ENCODE results near the gene TRIM47. TPM values are rescaled to one million over a fixed set of nuclear protein-coding genes. Genes with fewer than 3 reads are reported as not detected.

Gene TRIM47, protein sequence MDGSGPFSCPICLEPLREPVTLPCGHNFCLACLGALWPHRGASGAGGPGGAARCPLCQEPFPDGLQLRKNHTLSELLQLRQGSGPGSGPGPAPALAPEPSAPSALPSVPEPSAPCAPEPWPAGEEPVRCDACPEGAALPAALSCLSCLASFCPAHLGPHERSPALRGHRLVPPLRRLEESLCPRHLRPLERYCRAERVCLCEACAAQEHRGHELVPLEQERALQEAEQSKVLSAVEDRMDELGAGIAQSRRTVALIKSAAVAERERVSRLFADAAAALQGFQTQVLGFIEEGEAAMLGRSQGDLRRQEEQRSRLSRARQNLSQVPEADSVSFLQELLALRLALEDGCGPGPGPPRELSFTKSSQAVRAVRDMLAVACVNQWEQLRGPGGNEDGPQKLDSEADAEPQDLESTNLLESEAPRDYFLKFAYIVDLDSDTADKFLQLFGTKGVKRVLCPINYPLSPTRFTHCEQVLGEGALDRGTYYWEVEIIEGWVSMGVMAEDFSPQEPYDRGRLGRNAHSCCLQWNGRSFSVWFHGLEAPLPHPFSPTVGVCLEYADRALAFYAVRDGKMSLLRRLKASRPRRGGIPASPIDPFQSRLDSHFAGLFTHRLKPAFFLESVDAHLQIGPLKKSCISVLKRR
- total RNA-seq = 10 to 100 TPM; 11.0 to 32.4 TPM

DNA sequence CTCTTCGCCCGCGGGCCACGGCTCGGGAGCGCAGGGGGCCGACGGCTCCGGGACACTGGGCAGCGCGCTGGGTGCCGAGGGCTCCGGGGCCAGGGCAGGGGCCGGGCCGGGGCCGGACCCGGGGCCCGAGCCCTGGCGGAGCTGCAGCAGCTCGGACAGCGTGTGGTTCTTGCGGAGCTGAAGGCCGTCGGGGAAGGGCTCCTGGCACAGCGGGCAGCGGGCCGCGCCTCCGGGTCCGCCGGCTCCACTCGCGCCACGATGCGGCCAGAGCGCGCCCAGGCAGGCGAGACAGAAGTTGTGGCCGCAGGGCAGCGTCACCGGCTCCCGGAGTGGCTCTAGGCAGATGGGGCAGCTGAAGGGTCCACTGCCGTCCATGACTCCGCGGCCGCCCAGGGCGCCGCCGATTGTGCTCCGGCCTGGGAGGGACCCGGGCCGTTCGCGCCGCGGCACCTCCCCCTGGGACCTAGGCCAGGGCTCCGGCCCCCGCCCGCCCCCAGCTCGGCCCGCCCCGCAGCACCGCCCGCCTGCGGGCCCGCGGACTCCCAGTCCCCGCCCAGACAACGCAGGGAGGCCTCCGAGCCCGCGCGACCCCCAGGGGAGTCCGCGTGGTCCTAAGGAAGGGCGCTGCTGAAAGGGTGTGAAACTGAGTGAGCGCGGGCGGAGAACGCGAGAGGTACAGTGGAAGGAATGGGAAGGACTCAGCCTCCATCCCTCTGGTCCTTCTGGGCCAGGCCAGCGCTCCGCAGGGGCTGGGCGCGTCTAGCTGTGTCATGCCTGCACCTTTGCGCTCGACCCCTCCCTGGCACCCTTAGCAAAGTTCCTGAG, at the start of gene TRIM47:
Gene TRIM47, minus strand, starts transcription at position 408 of the 825 bp plus-strand sequence. Its CDS starts 33 bp downstream, at position 375.
- Mint-ChIP-seq H3K36me3 (ENCODE audit: low read depth) (no peaks in the 10 kb centered on the region), H3K4me1 (no peaks in the 10 kb centered on the region), H3K9me3 (no peaks in the 10 kb centered on the region), H3K4me3 (peak within 1 kb of the TSS; percentile 93), H3K27ac (peak within 1 kb of the TSS; percentile 88), H3K27me3 (no peaks in the 10 kb centered on the region)
- peak; percentile 17 for ATAC-seq (replicated peaks)

DNA sequence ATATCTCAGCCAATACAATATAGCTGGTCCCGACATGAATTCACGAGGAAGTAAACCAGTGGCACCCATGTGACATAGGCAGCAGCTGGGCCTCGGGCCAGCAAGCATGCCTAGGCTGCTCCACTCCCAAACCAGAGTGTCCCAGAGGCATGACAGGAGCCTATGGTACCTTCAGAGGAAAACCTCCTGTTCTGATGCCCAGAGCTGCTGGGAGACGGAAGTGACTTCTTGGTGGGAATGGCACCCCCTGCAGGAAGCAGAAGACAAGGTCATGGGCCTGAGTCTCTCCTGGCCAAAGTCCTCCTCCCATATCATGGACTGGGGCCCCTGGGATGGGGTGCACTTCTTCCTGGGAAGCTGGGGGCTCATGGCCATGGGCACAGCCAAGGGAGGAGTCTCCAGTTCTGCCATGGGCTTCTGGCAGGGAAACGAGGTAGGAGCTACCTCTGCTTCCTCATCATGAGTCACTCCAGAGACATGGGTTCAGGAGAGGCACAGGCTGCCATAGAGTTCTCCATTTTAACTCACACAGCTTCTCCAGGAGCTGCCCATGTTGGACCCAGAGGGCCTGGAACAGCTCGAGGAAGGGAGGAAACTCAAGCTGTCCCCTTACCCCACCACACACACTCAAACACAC, 49.0 kb upstream of the TRIM47 start:
- H3K9me3 Mint-ChIP-seq = no peaks in the 10 kb centered on the region
- no peak overlapping the region for H3K4me3 Mint-ChIP-seq
- no peaks in the 10 kb centered on the region for H3K4me1 Mint-ChIP-seq
- H3K36me3 Mint-ChIP-seq (ENCODE audit: low read depth) = no peaks in the 10 kb centered on the region
- no peak overlapping the region for H3K27ac Mint-ChIP-seq
- no peak for ATAC-seq (replicated peaks)
- H3K27me3 Mint-ChIP-seq = no peaks in the 10 kb centered on the region

DNA sequence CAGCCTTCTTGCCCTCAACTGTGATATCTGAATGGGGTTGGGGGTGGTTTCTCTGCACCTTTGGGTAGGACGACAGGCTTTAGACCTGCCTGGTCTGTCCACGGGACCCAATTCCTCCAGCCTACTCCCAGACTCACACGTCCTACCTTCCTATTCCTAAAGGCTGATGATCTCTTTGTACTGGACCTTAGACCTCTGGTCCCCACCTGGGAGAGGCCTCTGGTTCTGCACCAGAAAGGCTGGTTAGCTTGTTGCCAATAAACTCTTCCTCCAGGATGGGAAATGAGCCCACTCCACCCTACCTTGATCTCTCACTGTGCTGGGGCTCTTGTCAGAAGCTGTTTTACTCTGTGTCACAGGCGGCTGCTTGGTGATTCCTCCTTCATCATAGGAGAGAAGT, 48.1 kb upstream of the TRIM47 start:
- Mint-ChIP-seq H3K9me3 (no peaks in the 10 kb centered on the region), H3K27ac (no peak overlapping the region), H3K4me1 (no peaks in the 10 kb centered on the region), H3K27me3 (no peaks in the 10 kb centered on the region), H3K36me3 (ENCODE audit: low read depth) (no peaks in the 10 kb centered on the region), H3K4me3 (no peak overlapping the region)
- ATAC-seq (replicated peaks) = no peak

DNA sequence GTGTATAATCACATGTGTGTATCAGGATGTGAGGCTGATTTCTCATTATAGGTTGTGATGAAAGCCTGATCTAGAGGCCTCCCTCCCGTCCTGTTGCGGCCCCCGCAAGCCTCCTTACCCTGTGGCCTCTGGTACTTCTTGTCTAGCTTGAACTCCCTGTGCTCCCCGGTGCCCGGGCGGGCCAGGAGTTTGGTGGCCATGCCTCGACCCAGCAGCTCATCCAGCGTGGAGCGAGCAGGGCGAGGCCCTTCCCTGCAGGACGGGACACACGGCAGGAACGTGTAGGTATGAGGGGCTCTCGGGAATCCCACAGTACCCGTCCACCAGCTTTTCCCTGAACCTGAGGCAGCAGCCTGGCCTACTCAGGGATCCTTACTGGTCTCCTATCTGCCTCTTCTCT, 47.5 kb upstream of the TRIM47 start:
- Mint-ChIP-seq H3K36me3 (ENCODE audit: low read depth) (no peaks in the 10 kb centered on the region), H3K27ac (no peak overlapping the region), H3K27me3 (no peaks in the 10 kb centered on the region), H3K4me1 (no peaks in the 10 kb centered on the region), H3K4me3 (no peak overlapping the region), H3K9me3 (no peaks in the 10 kb centered on the region)
- ATAC-seq (replicated peaks) = no peak

DNA sequence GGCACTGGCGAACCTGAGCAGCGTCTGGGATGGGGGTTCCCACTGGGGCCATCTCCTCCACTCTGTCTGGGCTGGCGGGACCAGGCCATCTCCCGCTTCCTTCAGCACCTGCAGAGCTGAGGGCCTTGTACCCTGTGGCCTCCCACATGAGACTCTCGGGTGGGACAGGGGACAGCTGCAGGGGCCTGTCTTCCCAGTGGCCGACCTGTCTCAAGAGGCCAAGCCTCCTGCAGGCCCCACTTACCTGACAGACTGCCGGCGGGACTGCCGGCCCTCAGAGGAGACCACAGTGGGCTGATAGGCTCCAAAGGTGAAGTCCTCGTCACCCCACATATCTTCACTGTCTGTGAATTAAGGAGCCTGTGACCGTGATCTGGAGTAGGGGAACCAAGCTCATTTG, 46.7 kb upstream of the TRIM47 start:
- H3K27me3 Mint-ChIP-seq = no peaks in the 10 kb centered on the region
- no peaks in the 10 kb centered on the region for H3K36me3 Mint-ChIP-seq (ENCODE audit: low read depth)
- H3K27ac Mint-ChIP-seq = no peak overlapping the region
- H3K4me1 Mint-ChIP-seq = no peaks in the 10 kb centered on the region
- no peak overlapping the region for H3K4me3 Mint-ChIP-seq
- H3K9me3 Mint-ChIP-seq = no peaks in the 10 kb centered on the region
- ATAC-seq (replicated peaks) = no peak

DNA sequence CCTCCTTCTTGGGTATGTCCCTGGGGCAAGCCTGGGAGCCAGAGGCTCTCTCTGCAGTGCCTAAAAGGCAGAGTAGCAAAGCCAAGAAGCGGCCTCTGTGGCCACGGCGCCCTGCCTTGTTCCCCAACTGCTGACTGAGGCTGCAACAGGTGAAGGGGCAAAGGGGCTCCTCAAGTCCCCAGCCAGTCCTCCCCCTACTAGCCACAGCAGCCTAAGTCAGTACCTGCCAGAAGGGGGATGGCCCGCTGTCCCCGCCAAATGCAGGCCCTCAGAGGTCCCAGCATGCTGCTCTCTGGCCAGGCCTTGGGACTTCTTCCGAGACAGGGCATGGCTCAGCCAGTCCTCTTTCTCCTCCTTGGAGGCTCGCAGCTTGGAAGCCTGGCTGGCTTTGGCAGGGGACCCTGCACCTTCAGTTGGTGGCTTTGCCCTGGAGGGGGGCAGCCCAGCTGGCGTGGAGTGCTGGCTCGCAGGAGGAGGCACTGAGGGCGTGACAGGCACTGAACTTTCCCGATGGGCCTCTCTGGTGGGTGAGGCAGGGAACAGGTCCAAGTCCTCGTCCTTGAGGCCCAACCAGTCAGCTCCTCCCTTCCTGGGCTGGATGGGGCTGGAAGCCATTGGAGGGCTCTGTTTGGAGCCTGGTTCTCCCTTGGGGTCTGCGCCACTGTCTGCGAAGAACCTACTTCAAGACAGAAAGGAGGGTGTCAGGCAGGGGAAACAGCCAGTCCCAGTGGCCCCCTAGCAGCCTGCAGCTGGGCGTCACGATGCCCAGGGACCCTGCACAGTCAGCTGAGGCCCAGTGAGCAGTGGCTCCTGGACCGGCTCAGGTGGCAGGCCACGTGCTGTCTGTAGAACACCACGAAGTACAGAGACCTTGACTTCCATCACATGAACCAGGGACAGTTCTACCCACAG, 44.8 kb upstream of the TRIM47 start:
- no peaks in the 10 kb centered on the region for H3K4me1 Mint-ChIP-seq
- H3K27me3 Mint-ChIP-seq = no peaks in the 10 kb centered on the region
- no peaks in the 10 kb centered on the region for H3K36me3 Mint-ChIP-seq (ENCODE audit: low read depth)
- H3K27ac Mint-ChIP-seq = peak overlapping the region; percentile 46
- no peak for ATAC-seq (replicated peaks)
- no peak overlapping the region for H3K4me3 Mint-ChIP-seq
- no peaks in the 10 kb centered on the region for H3K9me3 Mint-ChIP-seq

DNA sequence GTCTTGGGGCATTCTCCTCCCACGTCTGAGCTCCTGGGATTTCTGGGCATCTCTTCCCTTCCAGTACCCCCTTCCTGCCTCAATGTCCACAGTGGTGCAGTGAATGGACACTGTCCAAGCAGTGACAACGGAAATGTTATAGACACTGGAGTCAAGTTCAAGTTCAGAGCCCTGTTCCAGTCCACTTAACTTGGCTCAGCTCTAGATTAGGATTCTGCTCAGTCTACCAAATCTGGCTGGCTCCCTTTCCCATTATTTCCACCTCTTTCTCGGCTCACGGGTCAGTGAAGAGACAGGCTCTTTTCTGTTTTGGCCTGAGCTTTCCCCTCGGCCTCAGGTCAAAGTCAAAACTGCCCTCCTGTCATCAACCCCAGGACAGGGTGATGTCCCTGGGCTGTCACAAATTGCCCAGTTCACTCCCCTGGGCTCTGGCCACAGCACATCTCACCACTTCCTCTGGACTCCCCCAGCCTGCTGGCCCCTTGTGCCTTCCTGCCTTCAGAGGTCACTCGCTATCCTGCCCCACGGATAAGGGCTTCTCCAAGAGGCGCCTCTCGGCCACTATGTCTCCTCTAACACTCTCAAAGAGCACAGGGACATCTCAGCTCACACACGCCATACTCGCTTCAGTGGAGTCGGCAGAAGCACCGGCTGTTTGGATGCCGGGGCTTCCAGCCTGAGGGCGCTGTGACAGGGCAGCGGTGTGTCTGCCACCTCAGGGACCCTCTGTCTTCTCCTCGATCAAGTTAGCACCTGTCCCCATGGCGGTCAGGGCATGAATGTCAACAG, 44.0 kb upstream of the TRIM47 start:
- H3K36me3 Mint-ChIP-seq (ENCODE audit: low read depth) = no peaks in the 10 kb centered on the region
- H3K9me3 Mint-ChIP-seq = no peaks in the 10 kb centered on the region
- ATAC-seq (replicated peaks) = no peak
- peaks cover under 1% of the 10 kb centered on the region for H3K4me1 Mint-ChIP-seq
- H3K27me3 Mint-ChIP-seq = no peaks in the 10 kb centered on the region
- peak overlapping the region; percentile 46 for H3K27ac Mint-ChIP-seq
- no peak overlapping the region for H3K4me3 Mint-ChIP-seq

DNA sequence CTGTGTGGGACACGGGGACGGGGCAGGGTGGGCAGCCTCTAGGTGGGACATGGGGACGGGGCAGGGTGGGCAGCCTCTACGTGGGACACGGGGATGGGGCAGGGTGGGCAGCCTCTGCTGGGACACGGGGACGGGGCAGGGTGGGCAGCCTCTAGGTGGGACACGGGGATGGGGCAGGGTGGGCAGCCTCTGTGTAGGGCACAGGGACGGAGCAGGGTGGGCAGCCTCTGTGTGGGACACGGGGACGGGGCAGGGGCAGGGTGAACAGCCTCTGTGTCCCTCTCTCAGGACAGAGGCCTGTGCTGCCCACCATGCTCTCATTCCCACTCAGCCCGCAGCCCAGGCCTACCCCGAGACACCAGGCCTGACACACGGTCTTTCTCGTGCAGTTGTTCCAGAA, 43.2 kb upstream of the TRIM47 start:
- no peaks in the 10 kb centered on the region for H3K27me3 Mint-ChIP-seq
- H3K4me3 Mint-ChIP-seq = no peak overlapping the region

DNA sequence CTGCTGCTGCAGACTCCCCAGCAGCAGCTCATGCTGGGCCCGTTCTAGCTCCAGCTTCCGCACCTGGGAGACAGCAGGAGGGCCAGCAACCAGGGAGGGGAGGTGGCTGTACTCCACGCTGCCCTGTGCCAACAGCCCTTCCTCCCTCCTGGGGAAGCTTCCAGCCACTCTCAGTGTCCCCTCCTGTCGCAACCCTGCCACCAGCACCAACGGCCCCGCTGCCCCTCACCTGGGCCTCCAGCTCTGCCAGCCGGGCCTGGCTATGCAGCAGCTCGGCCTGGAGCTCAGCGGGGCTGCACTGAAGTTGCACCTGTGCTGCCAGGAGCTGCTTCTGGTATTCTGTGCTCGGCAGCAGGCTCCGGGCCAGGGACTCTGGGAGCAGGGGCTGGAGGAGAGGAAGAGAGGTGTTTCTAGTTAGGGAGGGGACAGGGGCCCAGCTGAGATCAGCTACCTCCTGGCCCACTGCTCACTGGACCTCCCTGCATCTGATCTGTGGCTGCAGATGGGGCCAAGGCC, 41.7 kb upstream of the TRIM47 start:
- Mint-ChIP-seq H3K4me1 (peaks cover 5% of the 10 kb centered on the region), H3K27me3 (no peaks in the 10 kb centered on the region), H3K36me3 (ENCODE audit: low read depth) (no peaks in the 10 kb centered on the region), H3K4me3 (no peak overlapping the region), H3K27ac (no peak overlapping the region), H3K9me3 (no peaks in the 10 kb centered on the region)
- ATAC-seq (replicated peaks) = no peak

More for the DNA sequence above, 43.2 kb upstream of the TRIM47 start:
- Mint-ChIP-seq H3K9me3 (no peaks in the 10 kb centered on the region), H3K4me1 (peaks cover 5% of the 10 kb centered on the region), H3K36me3 (ENCODE audit: low read depth) (no peaks in the 10 kb centered on the region), H3K27ac (no peak overlapping the region)
- ATAC-seq (replicated peaks) = no peak

DNA sequence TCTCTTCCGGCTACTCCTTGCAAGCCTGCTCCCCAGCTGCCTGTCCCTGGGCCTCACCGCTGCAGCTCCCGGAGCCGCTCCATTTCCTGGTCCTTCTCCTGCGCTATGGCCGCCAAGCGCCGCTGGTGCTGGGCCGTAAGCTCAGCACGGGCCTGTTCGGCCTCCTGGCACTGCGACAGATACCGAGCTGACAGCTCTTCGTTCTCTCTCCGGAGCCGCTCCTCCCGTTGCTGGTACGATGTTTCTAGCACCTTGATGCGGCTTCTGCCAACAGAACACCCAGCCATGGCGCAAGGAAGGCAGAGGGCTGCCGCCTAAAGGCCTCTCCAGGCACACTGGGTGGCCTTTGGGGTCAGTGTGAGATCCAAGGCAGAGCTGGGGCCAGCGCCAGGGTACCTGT, 41.2 kb upstream of the TRIM47 start:
- H3K9me3 Mint-ChIP-seq = no peaks in the 10 kb centered on the region
- H3K4me1 Mint-ChIP-seq = peaks cover 5% of the 10 kb centered on the region
- no peak overlapping the region for H3K27ac Mint-ChIP-seq
- H3K36me3 Mint-ChIP-seq (ENCODE audit: low read depth) = no peaks in the 10 kb centered on the region
- ATAC-seq (replicated peaks) = no peak
- H3K27me3 Mint-ChIP-seq = no peaks in the 10 kb centered on the region
- no peak overlapping the region for H3K4me3 Mint-ChIP-seq

DNA sequence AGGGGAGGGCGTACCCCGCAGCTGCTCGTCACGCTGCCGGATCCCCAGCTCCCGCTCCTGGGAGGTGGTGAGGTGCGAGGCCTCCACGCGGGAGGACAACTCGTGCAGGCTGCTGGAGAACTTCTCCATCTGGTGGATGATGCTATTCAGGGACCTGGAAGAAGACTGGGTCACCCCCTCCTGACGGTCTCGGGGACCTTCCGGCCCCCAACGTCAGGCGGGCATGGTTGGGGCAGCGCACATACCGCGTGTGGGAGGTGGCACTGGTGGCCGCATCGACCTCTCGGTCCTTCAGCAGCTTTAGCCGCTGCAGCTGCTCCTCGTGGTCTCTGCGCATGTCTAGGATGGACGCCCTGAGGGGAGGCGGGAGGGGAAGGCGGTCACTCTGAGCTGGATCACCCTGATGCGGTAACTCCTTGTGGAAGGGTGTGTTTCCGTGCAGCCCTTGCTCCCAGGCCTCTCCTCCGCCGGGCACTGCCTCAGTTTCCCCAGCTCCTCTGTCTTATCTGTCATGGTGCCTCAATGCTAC, 39.6 kb upstream of the TRIM47 start:
- Mint-ChIP-seq H3K27ac (no peak overlapping the region), H3K4me1 (peaks cover 5% of the 10 kb centered on the region), H3K27me3 (no peaks in the 10 kb centered on the region), H3K36me3 (ENCODE audit: low read depth) (peaks cover 4% of the 10 kb centered on the region), H3K9me3 (no peaks in the 10 kb centered on the region), H3K4me3 (no peak overlapping the region)
- no peak for ATAC-seq (replicated peaks)

DNA sequence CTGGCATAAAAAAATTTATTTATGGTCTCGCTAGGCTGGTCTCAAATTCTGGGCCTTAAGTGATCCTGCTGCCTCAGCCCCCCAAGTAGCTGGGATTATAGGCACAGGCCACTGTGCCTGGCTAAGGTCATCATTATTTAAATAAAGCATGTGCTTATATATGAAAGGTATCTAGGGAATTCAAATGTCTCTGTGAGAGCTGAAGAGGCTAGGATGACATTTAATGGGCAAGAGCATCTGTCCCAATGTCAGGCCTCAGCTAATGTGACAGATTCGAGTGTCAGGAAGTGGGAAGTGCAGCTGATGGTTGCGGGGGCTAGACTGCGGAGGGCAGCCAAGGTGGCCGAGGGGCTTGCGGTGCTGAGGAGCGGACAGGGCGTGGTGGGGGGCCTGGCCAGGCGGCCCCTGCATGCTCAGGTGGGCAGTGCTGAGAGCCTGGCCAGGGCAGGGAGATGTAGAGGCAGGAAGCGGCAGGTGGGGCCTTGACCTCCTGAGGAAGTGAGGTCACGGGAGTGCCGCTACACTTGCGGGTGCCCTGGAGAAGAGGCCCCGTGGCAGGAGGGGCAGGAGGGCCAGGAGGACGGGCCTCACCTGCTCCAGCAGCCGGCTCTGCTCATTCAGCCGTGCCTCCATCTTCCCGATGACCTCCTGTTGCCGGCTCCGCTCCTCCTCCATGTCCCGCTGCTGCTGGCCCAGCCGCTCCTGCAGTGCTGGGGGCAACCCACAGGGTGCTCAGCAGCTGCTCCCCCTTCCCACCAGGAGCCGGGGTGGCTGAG, 38.9 kb upstream of the TRIM47 start:
- no peak overlapping the region for H3K4me3 Mint-ChIP-seq
- ATAC-seq (replicated peaks) = no peak
- peaks cover 4% of the 10 kb centered on the region for H3K36me3 Mint-ChIP-seq (ENCODE audit: low read depth)
- peaks cover 5% of the 10 kb centered on the region for H3K4me1 Mint-ChIP-seq
- H3K27me3 Mint-ChIP-seq = no peaks in the 10 kb centered on the region
- H3K9me3 Mint-ChIP-seq = no peaks in the 10 kb centered on the region
- peak overlapping the region; percentile 79 for H3K27ac Mint-ChIP-seq
